ENCODE measurements around the gene KRT71.
"Not testable (repeated sequence)": the region's sequence is repeated elsewhere in the genome, so short reads cannot be mapped to it uniquely, and the experiment has no call there.

The KRT71 gene

DNA sequence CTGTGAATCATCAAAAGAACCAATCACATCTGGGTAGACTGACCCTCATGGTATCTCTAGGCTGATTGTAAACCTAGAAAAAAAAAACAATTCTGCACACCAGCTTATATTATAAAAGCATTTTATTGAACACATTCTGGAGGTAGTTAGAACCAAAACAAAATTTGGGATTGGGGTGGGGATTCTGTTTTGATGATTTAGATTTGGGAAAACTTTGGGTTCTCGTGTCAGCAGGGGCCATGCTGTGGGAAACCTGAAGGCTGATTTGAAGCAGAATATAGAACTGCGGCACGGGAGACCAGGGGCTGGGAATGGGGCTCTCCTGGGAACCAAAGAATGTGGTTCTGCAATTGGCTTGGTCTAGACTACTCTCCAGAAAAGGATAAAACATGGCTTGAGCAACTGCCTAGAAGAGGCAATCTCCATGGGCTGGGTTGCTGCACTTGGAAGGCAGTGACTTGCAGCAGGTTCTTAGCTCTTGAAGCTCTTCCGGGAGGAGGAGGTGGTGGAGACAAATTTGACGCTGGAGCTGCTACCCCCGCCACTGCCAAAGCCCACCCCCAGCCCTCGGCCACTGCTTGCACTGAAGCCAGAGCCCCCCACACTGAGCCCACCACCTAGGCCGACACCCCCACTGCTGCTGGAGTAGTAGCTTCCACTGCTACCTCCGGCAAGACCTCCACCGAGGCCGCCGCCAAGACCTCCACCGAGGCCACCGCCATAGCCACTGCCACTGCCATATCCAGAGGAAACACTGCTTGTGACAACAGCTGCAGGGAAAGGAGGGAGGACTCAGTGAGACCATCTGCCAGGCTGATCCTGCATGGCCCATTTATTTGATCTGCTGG, 38.2 kb downstream of the KRT71 start:
- no peak overlapping the region for H3K4me3 ChIP-seq (ENCODE audit: control insufficient read depth, low read depth, low read length)
- no peak for DNase-seq (ENCODE audit: low read depth)
- TF ChIP-seq, protein P1, sequence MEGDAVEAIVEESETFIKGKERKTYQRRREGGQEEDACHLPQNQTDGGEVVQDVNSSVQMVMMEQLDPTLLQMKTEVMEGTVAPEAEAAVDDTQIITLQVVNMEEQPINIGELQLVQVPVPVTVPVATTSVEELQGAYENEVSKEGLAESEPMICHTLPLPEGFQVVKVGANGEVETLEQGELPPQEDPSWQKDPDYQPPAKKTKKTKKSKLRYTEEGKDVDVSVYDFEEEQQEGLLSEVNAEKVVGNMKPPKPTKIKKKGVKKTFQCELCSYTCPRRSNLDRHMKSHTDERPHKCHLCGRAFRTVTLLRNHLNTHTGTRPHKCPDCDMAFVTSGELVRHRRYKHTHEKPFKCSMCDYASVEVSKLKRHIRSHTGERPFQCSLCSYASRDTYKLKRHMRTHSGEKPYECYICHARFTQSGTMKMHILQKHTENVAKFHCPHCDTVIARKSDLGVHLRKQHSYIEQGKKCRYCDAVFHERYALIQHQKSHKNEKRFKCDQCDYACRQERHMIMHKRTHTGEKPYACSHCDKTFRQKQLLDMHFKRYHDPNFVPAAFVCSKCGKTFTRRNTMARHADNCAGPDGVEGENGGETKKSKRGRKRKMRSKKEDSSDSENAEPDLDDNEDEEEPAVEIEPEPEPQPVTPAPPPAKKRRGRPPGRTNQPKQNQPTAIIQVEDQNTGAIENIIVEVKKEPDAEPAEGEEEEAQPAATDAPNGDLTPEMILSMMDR (conservative IDR thresholded peaks at IDR 0.05; ENCODE audit: control insufficient read depth, insufficient read depth, low read depth, low read length) = no peak

DNA sequence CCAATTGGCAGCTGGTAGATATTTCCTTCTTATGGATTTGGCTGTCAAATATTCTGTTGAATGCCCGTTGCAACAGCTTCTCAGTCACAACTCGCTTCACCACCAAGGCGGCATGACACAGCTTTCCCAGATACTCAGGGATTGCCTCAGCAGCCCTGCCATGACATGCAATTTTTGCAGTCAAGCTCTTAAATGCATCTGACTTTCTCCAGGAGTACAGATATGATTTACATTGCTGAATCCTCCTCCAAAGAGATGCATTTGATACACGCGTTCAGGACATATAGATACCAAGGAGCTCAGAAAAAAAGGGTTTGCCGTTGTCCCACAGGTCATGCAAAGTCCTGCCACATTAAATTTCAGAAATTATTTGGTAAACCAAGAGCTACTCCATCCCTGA, 39.2 kb downstream of the KRT71 start:
- TF ChIP-seq, protein P1 (conservative IDR thresholded peaks at IDR 0.05; ENCODE audit: control insufficient read depth, insufficient read depth, low read depth, low read length) = no peak
- no peak overlapping the region for H3K4me3 ChIP-seq (ENCODE audit: control insufficient read depth, low read depth, low read length)
- no peak for DNase-seq (ENCODE audit: low read depth)

DNA sequence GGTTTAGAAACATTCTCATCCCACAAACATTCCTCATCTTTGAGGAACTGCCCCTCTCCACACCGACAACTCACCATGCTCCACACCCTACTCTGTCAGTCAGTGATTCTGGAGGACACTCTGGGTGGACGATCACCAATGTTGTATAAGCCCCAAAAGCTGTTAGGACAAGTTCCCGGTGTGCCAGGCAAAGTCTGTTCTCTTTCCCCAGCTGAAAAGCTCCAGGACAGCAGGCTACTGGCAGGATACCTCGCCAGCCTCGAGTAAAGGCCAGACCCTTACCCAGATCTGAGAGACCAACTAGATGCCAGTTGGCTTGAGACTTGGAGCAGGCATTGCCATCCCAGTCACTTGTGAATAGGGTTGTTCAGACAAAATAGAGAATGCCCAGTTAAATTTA, 44.7 kb downstream of the KRT71 start:
- no peak for DNase-seq (ENCODE audit: low read depth)
- TF ChIP-seq, protein P1 (conservative IDR thresholded peaks at IDR 0.05; ENCODE audit: control insufficient read depth, insufficient read depth, low read depth, low read length) = no peak
- no peak overlapping the region for H3K4me3 ChIP-seq (ENCODE audit: control insufficient read depth, low read depth, low read length)

DNA sequence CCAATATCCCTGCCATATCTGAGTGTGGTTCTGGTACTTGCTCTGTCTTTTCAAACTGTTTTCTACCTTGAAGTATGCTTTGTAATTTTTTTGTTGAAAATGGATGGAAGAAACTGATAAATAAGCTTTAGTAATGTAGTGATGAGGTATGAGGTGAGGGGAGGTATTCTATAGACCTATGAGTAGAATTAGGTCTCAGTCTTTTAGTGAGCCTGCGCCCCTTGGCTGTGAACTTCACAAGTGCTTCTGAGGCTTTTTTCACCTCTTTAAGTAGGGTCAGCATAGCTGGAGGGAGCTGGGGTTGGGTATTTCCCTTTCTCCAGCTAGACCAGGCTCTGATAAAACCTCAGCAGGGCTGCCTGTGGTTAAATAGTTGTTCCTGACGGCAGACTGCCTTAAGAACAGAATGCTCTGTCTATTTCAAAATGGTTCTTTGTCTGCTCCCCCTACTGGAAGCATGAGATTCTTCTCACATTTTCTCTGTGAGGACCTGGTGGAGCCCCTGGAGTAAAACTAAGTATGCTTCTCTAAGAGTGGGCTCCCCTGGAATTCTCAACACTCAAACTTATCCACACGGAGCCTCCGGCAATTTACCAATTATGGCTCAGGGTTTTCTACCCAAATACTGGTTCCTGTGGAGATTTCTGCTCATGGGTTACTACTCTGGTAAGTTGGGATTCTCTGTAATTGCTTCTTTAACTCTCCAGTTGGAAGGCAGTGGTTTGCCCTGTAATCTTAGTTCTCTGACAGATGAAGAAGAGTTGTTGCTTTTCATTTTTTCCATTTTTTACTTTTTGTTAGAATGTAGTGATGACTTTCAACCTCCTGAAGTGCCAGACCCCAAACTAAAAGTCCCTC, 45.9 kb downstream of the KRT71 start:
- no peak overlapping the region for H3K4me3 ChIP-seq (ENCODE audit: control insufficient read depth, low read depth, low read length)
- DNase-seq (ENCODE audit: low read depth) = peak; percentile 75
- TF ChIP-seq, protein P1 (conservative IDR thresholded peaks at IDR 0.05; ENCODE audit: control insufficient read depth, insufficient read depth, low read depth, low read length) = peak; percentile 68

DNA sequence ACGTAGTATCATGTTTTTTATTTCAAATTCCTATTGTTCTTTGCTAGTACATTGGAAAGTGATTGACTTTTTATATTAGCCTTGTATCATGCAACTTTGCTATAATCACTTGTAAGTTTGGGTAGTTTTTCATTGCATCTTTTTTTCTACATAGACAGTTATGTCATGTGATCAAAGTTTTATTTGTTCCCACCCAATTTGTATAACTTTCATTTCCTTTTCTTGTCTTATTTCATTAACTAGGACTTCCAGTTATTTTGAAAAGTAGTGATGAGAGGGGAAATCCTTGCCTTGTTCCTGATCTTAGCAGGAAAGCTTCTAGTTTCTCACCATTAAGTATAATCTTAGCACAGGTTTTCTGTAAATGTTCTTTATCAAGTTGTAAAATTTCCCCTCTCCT, 50.1 kb downstream of the KRT71 start:
- DNase-seq (ENCODE audit: low read depth) = no peak
- no peak overlapping the region for H3K4me3 ChIP-seq (ENCODE audit: control insufficient read depth, low read depth, low read length)
- TF ChIP-seq, protein P1 (conservative IDR thresholded peaks at IDR 0.05; ENCODE audit: control insufficient read depth, insufficient read depth, low read depth, low read length) = no peak

DNA sequence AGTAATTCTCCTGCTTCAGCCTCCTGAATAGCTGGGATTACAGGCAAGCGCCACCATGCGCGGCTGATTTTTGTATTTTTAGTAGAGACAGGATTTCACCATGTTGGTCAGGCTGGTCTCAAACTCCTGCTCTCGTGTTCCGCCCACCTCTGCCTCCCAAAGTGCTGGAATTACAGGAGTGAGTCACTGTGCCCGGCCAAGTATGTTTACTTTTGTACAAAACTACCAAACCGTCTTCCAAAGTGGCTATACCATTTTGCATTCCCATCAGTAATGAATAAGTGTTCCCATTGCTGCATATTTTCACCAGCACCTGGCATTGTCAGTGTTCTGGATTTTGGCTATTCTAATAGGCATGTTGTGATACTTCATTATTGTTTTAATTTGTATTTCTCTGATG, 51.5 kb downstream of the KRT71 start:
- peak; percentile 30 for DNase-seq (ENCODE audit: low read depth)
- H3K4me3 ChIP-seq (ENCODE audit: control insufficient read depth, low read depth, low read length) = no peak overlapping the region
- TF ChIP-seq, protein P1 (conservative IDR thresholded peaks at IDR 0.05; ENCODE audit: control insufficient read depth, insufficient read depth, low read depth, low read length) = no peak

DNA sequence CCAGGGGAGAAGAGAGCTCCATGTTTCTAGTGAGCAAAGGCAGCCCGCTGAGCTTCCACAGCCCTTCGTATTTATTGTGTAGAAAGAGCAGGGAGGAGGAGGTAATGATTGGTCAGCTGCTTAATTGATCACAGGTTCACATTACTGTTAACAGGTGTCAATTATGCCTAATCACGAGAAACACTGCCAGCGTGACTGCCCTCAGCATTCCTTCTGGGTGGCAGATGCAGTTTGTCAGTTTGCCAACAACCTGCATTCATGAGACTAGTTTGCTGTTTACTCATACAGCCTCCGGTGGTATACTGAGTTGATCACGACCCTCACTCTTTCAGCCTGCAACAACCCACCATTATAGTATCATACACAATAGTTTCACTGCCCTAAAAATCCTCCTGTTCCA, 52.4 kb downstream of the KRT71 start:
- not testable (repeated sequence) for H3K4me3 ChIP-seq (ENCODE audit: control insufficient read depth, low read depth, low read length); DNase-seq (ENCODE audit: low read depth)
